ENCODE measurements around the gene C1orf35.

The C1orf35 gene

DNA sequence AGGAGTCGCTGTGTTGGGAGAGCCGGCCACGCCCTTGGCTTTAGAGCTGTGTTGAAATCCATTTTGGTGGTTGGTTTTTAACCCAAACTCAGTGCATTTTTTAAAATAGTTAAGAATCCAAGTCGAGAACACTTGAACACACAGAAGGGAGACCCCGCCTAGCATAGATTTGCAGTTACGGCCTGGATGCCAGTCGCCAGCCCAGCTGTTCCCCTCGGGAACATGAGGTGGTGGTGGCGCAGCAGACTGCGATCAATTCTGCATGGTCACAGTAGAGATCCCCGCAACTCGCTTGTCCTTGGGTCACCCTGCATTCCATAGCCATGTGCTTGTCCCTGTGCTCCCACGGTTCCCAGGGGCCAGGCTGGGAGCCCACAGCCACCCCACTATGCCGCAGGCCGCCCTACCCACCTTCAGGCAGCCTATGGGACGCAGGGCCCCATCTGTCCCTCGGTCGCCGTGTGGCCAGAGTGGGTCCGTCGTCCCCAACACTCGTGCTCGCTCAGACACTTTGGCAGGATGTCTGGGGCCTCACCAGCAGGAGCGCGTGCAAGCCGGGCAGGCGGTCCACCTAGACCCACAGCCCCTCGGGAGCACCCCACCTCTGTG lies 4.7 kb downstream of the C1orf35 start:
- no peak for DNase-seq (ENCODE audit: low spot score)
- Mint-ChIP-seq H3K27ac (no peak overlapping the region), H3K36me3 (ENCODE audit: low read depth) (peaks cover 53% of the 10 kb centered on the region), H3K4me3 (no peak overlapping the region), H3K27me3 (ENCODE audit: low read depth) (no peaks in the 10 kb centered on the region), H3K4me1 (ENCODE audit: low read depth) (peaks cover 12% of the 10 kb centered on the region), H3K9me3 (peaks cover 17% of the 10 kb centered on the region)

DNA sequence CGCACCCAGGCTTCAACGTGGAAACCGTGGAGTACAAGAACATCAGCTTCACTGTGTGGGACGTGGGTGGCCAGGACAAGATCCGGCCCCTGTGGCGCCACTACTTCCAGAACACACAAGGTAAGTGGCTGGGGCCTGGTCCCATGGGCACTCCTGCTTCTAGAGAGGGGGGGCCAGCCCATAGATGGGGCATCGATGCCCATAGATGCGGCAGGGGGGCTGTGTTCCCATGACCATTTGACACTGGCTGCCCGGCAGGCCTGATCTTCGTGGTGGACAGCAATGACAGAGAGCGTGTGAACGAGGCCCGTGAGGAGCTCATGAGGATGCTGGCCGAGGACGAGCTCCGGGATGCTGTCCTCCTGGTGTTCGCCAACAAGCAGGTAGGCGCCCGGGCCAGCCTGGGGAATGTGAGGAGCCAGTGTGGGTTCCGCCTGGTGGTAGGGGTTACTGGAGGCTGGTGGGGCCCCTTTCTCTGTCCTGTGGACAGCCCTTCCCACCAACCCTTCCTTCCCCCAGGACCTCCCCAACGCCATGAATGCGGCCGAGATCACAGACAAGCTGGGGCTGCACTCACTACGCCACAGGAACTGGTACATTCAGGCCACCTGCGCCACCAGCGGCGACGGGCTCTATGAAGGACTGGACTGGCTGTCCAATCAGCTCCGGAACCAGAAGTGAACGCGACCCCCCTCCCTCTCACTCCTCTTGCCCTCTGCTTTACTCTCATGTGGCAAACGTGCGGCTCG lies 5.6 kb downstream of the C1orf35 start:
- Mint-ChIP-seq H3K4me1 (ENCODE audit: low read depth) (peaks cover 10% of the 10 kb centered on the region), H3K36me3 (ENCODE audit: low read depth) (peaks cover 59% of the 10 kb centered on the region), H3K27me3 (ENCODE audit: low read depth) (no peaks in the 10 kb centered on the region), H3K27ac (no peak overlapping the region), H3K9me3 (peaks cover 17% of the 10 kb centered on the region), H3K4me3 (no peak overlapping the region)
- no peak for DNase-seq (ENCODE audit: low spot score)

DNA sequence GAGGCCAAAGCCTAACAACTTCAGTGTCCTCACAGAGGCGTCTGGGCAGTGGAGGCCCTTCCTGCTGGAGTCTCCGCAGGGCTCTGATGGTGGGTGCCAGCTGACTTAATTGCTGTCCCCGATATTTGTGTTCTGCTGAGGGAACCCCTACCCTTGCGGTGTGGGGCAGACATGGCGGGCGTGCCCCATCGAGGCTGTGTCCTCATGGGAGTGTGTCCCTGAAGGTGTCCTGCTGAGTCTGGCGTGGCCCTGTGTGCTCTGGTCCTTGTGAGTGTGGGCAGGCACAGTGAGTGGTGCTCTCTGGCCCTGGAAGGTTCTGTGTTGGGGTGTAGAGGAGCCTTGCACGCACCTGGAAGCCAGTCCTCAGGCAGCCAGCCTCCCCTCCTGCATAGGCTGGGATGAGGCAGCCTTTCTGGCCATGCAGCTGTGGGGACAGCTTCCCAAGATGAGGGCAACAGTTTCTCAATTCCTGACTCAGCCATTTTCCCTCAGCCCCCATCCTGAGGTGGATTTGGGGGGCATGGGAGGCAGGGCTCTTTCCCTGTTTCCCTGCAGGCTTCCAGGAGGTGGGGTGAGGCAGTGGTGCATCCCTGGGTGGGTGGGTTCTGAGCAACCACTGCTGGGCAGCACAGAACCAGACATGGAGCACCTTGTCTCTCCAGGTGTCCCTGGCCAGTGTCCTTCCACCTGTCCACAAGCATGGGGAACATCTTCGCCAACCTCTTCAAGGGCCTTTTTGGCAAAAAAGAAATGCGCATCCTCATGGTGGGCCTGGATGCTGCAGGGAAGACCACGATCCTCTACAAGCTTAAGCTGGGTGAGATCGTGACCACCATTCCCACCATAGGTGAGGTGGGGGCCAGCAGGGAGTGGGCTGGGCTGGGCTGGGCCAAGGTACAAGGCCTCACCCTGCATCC lies 6.5 kb downstream of the C1orf35 start:
- DNase-seq (ENCODE audit: low spot score): no peak
- Mint-ChIP-seq H3K27me3 (ENCODE audit: low read depth) (no peaks in the 10 kb centered on the region), H3K36me3 (ENCODE audit: low read depth) (peaks cover 67% of the 10 kb centered on the region), H3K27ac (no peak overlapping the region), H3K4me3 (no peak overlapping the region), H3K9me3 (peaks cover 17% of the 10 kb centered on the region), H3K4me1 (ENCODE audit: low read depth) (peaks cover 11% of the 10 kb centered on the region)

DNA sequence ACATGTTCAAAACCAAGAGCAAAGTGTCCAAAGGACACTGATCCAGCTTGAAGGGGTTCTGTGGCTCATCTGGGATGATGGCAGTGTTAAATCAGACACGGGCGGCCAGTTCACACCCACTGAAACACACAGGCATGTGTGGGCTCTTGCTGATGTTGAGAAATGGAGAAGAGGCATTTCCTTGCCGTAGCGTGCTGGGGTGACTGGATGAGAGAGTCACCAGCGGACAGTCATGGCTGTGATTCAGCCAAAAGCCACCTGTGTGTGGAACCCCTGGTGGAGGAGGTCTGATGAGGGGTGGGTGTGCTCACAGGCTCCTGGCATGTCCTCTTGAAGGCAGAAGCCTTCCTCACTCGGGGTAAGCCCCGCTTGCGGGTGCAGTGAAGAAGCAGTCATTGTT lies 7.2 kb downstream of the C1orf35 start:
- DNase-seq (ENCODE audit: low spot score): no peak
- Mint-ChIP-seq H3K4me3 (no peak overlapping the region), H3K27ac (no peak overlapping the region), H3K36me3 (ENCODE audit: low read depth) (peaks cover 72% of the 10 kb centered on the region), H3K9me3 (peaks cover 17% of the 10 kb centered on the region), H3K4me1 (ENCODE audit: low read depth) (peaks cover 13% of the 10 kb centered on the region), H3K27me3 (ENCODE audit: low read depth) (no peaks in the 10 kb centered on the region)

DNA sequence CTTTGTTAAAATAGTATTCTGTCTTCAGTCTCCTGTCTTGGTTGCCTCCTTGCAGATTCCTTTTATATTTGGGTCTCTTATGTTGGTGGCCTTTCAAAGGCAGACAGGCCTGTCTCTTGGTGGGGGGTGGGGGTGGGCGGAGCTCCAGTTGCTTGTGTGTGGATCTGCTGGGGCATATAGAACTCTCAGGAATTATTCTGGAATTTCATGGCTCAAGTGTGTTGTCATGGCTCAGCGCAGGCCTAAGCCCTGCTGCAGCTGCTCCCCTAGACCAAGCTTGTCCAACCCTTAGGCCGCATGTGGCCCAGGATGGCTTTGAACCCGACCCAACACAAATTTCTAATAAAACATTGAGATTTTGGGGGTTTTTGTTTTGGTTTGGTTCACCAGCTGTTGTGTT lies 8.0 kb downstream of the C1orf35 start:
- Mint-ChIP-seq H3K4me3 (no peak overlapping the region), H3K9me3 (peaks cover 17% of the 10 kb centered on the region), H3K4me1 (ENCODE audit: low read depth) (peaks cover 16% of the 10 kb centered on the region), H3K36me3 (ENCODE audit: low read depth) (peaks cover 78% of the 10 kb centered on the region), H3K27me3 (ENCODE audit: low read depth) (no peaks in the 10 kb centered on the region), H3K27ac (no peak overlapping the region)
- no peak for DNase-seq (ENCODE audit: low spot score)

DNA sequence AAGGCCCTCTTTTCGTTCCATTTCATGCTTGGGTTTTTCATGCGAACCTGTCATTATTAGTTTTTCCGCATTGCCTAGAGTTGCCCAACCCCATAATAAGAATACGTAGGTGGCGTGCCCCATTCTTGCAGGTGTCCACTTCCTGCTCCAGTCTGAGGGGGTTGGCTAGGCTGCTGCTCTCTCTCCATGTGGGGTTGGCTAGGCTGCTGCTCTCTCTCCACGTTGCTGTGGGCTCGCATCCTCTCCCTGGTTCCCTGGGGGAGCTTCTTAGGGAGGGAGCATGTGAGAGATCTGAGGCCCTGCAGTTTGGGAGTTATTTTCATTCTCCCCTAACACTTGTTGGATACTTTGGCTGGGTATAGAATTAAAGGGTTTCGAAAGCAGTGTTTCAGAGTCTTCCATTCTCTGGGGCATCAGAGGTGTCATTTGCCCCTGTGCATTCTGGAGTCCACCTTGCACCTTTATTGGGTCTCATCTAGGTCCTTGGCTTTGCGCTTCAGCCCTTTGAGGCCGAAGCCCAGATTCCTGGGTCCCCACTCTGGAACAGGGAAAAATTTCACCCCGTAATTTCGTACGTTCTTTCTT lies 8.6 kb downstream of the C1orf35 start:
- Mint-ChIP-seq H3K9me3 (peaks cover 17% of the 10 kb centered on the region), H3K36me3 (ENCODE audit: low read depth) (peaks cover 72% of the 10 kb centered on the region), H3K4me1 (ENCODE audit: low read depth) (peaks cover 18% of the 10 kb centered on the region), H3K4me3 (no peak overlapping the region), H3K27ac (no peak overlapping the region), H3K27me3 (ENCODE audit: low read depth) (no peaks in the 10 kb centered on the region)
- DNase-seq (ENCODE audit: low spot score): no peak

DNA sequence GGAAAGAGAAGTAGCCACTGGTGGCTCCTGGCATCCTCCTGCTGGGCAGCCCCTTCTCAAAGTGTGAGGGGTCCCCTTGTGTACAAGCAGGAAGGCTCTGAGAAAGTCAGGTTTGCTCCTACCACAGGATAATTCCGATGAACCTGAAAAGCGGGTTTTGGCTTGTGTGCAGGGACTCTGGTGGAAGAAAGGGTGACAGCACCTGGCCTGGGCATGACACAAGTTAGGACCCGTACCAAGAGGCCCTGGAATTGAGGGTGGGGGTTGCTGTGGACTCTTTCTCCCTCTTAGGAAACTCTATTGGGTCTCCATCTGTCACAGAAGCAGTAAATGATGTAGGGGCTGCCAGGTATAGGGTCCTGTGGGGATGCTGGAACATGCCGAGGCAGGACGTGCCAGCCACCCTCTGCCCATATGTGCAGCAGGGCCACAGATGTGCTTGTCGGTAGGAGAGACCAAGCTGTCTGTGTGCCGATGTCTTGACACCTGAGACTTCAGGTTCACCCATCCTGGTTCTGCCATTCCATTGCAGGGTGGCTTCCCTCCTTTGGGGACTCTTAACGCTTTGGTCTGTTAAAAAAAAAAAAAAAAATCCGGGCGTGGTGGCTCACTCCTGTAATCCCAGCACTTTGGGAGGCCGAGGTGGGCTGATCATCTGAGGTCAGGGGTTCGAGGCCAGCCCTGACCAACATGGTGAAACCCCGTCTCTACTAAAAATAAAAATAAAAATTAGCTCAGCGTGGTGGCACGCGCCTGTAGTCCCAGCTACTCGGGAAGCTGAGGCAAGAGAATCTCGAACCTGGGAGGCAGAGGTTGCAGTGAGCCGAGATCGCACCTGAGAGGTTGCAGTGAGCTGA lies 9.8 kb downstream of the C1orf35 start:
- no peak overlapping the region for H3K27ac Mint-ChIP-seq

DNA sequence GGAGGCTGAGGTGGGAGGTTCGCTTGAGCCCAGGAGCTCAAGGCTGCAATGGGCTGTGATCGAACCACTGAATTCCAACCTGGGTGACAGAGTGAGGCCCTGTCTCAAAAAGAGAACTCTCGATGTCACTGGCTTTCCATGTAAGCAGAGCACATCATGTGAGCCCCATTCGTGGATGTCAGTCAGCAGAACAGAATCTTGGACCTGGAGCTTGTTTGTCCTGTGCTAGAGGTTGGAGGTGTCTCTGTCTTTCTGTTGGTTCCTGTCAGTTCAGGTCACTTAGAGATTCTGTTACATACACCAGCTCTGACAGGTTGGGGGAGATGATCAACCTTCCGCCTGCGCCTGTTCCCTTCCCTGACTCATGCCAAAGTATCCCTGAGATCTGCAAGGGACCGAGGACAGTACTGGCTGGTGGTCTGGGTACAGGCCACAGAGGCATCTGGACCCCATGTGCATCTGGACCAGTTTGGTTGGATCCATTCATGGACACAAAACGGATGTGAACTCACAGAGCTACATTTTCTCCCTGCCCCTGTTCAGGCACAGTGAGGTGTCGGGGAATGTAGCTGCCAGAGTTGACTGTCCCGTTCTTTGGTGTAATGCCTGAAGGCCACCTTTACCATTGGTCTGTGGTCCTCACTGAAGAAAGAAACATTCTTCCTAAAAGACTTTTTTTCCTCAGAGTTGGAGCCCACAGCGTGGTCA lies 10.6 kb downstream of the C1orf35 start:
- Mint-ChIP-seq H3K27ac (no peak overlapping the region), H3K4me3 (no peak overlapping the region), H3K27me3 (ENCODE audit: low read depth) (no peaks in the 10 kb centered on the region), H3K36me3 (ENCODE audit: low read depth) (peaks cover 73% of the 10 kb centered on the region), H3K4me1 (ENCODE audit: low read depth) (peaks cover 35% of the 10 kb centered on the region), H3K9me3 (peaks cover 17% of the 10 kb centered on the region)
- DNase-seq (ENCODE audit: low spot score): no peak

More for the DNA sequence above, 9.8 kb downstream of the C1orf35 start:
- H3K36me3 Mint-ChIP-seq (ENCODE audit: low read depth): peaks cover 70% of the 10 kb centered on the region
- H3K4me1 Mint-ChIP-seq (ENCODE audit: low read depth): peaks cover 28% of the 10 kb centered on the region
- H3K27me3 Mint-ChIP-seq (ENCODE audit: low read depth): no peaks in the 10 kb centered on the region
- no peak overlapping the region for H3K4me3 Mint-ChIP-seq
- peaks cover 17% of the 10 kb centered on the region for H3K9me3 Mint-ChIP-seq
- DNase-seq (ENCODE audit: low spot score): no peak

DNA sequence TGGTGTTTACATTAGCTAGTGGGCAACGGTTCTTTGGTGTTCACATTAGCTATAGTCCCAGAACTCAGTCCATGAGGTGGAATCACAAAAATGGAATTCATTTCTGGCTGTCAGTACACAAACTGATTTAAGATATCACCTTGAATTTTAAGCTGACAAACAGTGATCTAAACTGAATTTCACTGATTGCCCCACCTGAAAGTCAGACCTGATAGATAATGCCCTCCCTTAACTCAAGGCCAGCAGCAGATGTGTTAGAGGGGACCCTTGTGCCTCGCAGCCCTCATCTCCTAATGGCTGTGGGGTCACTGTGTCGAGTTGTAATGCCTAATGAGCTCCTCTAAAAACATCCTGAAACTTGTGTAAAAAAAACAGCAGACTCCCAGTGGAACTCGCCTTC lies 12.0 kb downstream of the C1orf35 start:
- no peaks in the 10 kb centered on the region for H3K27me3 Mint-ChIP-seq (ENCODE audit: low read depth)
- no peak overlapping the region for H3K4me3 Mint-ChIP-seq
- H3K36me3 Mint-ChIP-seq (ENCODE audit: low read depth): peaks cover 70% of the 10 kb centered on the region
- no peak overlapping the region for H3K27ac Mint-ChIP-seq
- H3K4me1 Mint-ChIP-seq (ENCODE audit: low read depth): peaks cover 45% of the 10 kb centered on the region
- no peak for DNase-seq (ENCODE audit: low spot score)
- peaks cover 17% of the 10 kb centered on the region for H3K9me3 Mint-ChIP-seq

DNA sequence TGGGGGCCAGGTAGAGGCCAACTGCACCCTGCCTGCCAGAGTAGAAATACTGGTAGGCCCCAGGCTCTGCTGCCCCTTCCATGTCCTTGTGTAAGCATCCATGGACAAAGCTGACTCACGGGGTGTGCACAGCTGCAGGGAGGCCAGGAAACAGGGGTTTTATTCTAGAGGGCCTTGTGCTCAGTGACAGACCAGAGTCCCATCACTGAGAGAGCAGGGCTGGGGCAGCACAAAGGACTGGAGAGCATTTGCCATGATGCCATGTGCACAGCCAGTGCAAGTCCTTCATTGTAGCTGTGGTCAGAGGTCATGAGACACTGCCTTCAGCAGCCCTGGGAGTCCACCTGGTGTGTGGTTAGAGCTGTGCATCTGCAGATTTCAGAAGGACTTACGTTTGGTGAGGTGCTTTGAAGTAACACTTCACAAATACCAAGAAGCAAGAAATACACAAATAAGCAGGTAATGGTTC lies 12.5 kb downstream of the C1orf35 start:
- Mint-ChIP-seq H3K9me3 (peaks cover 15% of the 10 kb centered on the region), H3K27ac (no peak overlapping the region), H3K4me1 (ENCODE audit: low read depth) (peaks cover 44% of the 10 kb centered on the region), H3K36me3 (ENCODE audit: low read depth) (peaks cover 69% of the 10 kb centered on the region), H3K4me3 (no peak overlapping the region), H3K27me3 (ENCODE audit: low read depth) (no peaks in the 10 kb centered on the region)
- DNase-seq (ENCODE audit: low spot score): no peak

DNA sequence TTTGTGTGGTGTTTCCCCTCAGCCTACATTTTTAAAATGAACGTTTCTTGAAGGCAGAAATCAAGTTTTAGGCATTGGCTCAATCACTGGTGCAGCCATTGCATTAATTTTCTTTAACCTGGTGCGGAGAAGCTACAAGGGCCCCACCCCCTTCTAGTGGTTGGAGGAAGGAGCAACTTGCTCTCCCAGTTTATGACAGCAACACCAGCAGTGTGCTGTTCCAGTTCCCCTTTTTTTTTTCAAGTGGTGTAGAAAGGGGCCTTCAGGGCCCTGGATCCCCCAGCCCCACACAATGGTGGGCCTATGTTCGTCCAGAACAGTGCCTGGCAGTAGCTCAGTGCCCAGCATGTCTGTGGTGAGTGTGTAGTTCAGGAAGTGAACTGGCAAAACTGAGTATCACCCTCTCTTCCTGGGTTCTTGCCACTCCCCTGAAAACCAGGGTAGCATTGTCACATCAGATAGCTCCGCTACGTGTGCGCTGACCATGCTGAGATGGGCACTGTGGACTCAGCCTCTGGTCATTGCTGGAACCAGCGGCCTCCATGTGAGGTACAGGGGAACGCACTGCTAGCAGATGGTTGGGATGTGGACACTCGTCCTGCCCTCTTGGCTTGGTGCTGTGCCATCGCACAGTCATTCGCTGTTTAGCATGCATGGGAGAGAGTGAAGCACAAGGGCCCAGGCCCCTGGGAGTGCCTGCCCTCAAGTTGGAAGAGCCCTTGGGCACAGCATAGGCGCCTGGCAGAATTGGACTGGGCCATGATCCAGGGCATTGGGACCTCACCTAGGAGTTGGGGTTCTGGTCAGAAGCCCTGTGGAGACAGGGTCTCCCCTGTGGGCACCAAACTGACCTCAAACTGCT lies 13.4 kb downstream of the C1orf35 start:
- Mint-ChIP-seq H3K36me3 (ENCODE audit: low read depth) (peaks cover 64% of the 10 kb centered on the region), H3K4me3 (peak overlapping the region; percentile 9), H3K4me1 (ENCODE audit: low read depth) (peaks cover 50% of the 10 kb centered on the region), H3K27me3 (ENCODE audit: low read depth) (no peaks in the 10 kb centered on the region), H3K9me3 (peaks cover 8% of the 10 kb centered on the region), H3K27ac (no peak overlapping the region)
- no peak for DNase-seq (ENCODE audit: low spot score)
